ENCODE data around the gene SDR9C7.

Gene SDR9C7

GRCh38 chr12:56878010-56878339, 56.2 kb downstream of the SDR9C7 start:
- peaks cover 0 to 11% of the 10 kb centered on the region in 2 donors for H3K9me3 Mint-ChIP-seq
- H3K27me3 Mint-ChIP-seq = no peaks in the 10 kb centered on the region
- DNase-seq (no peak), ATAC-seq (no peak)
- H3K4me3 Mint-ChIP-seq = no peak overlapping the region
- H3K4me1 Mint-ChIP-seq = no peaks in the 10 kb centered on the region
- no peak overlapping the region for H3K27ac Mint-ChIP-seq

GRCh38 chr12:56877195-56878009, 56.8 kb downstream of the SDR9C7 start:
- Mint-ChIP-seq H3K27ac (no peak overlapping the region), H3K27me3 (no peaks in the 10 kb centered on the region), H3K4me1 (no peaks in the 10 kb centered on the region), H3K9me3 (peaks cover 0 to 7% of the 10 kb centered on the region in 2 donors), H3K4me3 (no peak overlapping the region)
- ATAC-seq (no peak), DNase-seq (no peak)

DNA sequence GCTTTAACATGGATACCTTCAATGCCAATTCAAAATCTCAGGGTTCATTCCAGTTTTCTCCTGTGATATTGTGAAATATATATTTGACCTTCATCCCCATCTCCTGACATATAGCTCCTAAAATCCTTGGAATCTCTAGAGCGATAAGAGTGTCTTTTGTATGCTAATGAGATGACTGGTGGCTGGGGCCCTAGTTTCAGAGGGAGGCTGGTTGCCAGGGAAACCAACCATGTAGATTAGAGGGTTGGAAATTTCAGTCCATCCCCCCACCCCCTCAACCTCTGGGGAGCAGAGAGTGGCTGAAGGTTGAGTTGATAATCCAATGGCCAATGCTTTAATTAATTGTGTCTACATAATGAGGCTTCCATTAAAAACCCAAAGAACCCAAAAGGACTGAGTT, 59.4 kb downstream of the SDR9C7 start:
- Mint-ChIP-seq H3K4me1 (no peaks in the 10 kb centered on the region), H3K27ac (no peak overlapping the region), H3K4me3 (no peak overlapping the region), H3K9me3 (no peaks in the 10 kb centered on the region), H3K27me3 (peaks cover 9% of the 10 kb centered on the region)
- no peak for DNase-seq
- ATAC-seq = no peak

- DNase-seq = no peak
- peaks cover 0 to under 1% of the 10 kb centered on the region in 2 donors for H3K9me3 Mint-ChIP-seq
- no peak overlapping the region for H3K4me3 Mint-ChIP-seq
- H3K4me1 Mint-ChIP-seq = no peaks in the 10 kb centered on the region
- ATAC-seq = no peak
- H3K27me3 Mint-ChIP-seq = peaks cover 10% of the 10 kb centered on the region
- H3K27ac Mint-ChIP-seq = no peak overlapping the region
Observed at GRCh38 chr12:56873382-56873781, 60.8 kb downstream of the SDR9C7 start.

Data from stimulated activated naive CD8-positive, alpha-beta T cell treated with anti-CD3 and anti-CD28 coated beads, Interleukin-15, amount 100 ng/mL, for 72 hours (primary cell).